Heart left ventricle (tissue), 16 donors: Measurements from ENCODE around the gene ZNF787. TPM values are rescaled to one million over a fixed set of nuclear protein-coding genes. Genes with fewer than 3 reads are reported as not detected.
"Not testable (repeated sequence)": the region's sequence is repeated elsewhere in the genome, so short reads cannot be mapped to it uniquely, and the experiment has no call there.

Source experiments
- ATAC-seq, 4 donors: fragments of 200-7000 bp; cut with Tn5 transposase; one replicate each; pipeline ENCODE4 v1.9.1; 2020 to 2022; ENCODE audit warnings: moderate library complexity in 4 of 4, mild to moderate bottlenecking in 3 of 4, moderate number of reproducible peaks in 1 of 4
- DNase-seq, 5 donors: peaks; one replicate each; pipeline ENCODE4 v3.0.0-alpha.2; 2020
- H3K27ac ChIP-seq, 12 donors: fragments of 200-600 bp; sonication (generic) in 4 of 12; one replicate each; pipeline versions ENCODE4 v1.5.0 to v1.8.0; 2016 to 2022; ENCODE audit warnings: mild to moderate bottlenecking in 2 of 12
- H3K27me3 ChIP-seq, 9 donors: fragments of 200-600 bp; sonication (generic) in 2 of 9; one replicate each; pipeline versions ENCODE4 v1.5.1 to v1.8.0; 2016 to 2022; ENCODE audit warnings: mild to moderate bottlenecking in 3 of 9
- H3K36me3 ChIP-seq, 9 donors: fragments of 200-600 bp; sonication (generic) in 2 of 9; one replicate each; pipeline versions ENCODE4 v1.5.0 to v1.8.0; 2018 to 2022; ENCODE audit warnings: mild to moderate bottlenecking in 2 of 9
- H3K4me1 ChIP-seq, 12 donors: fragments of 200-600 bp; sonication (generic) in 4 of 12; one replicate each; pipeline versions ENCODE4 v1.5.0 to v1.8.0; 2016 to 2022; ENCODE audit warnings: mild to moderate bottlenecking in 3 of 12
- H3K4me3 ChIP-seq, 12 donors: fragments of 200-600 bp; sonication (generic) in 4 of 12; one replicate each; pipeline versions ENCODE4 v1.5.0 to v1.8.0; 2017 to 2022; ENCODE audit warnings: mild to moderate bottlenecking in 9 of 12, moderate library complexity in 4 of 12
- H3K9me3 ChIP-seq, 12 donors: fragments of 200-600 bp; sonication (generic) in 4 of 12; one replicate each; pipeline versions ENCODE4 v1.5.0 to v1.8.0; 2016 to 2022; ENCODE audit warnings: mild to moderate bottlenecking in 1 of 12
- CTCF ChIP-seq, 12 donors: fragments of 200-600 bp; sonication (generic) in 4 of 12; IDR thresholded peaks; one replicate each; pipeline versions ENCODE4 v1.5.0 to v1.8.0; 2018 to 2022; ENCODE audit warnings: antibody characterized with exemption in 12 of 12, mild to moderate bottlenecking in 5 of 12
- POLR2A ChIP-seq, 2 donors: fragments of 450-650 bp; IDR thresholded peaks; one replicate each; pipeline ENCODE4 v1.6.1; 2017; ENCODE audit warnings: antibody characterized with exemption in 2 of 2, mild to moderate bottlenecking in 2 of 2, moderate library complexity in 2 of 2
- WGBS, 4 donors: extraction: QIAGEN DNeasy Blood & Tissue Kit in 2 of 4; methylation state at CpG; one replicate each; pipeline versions ENCODE4 v1.1.5 to v1.1.7; 2013 to 2018; 5-methylcytosine and 5-hydroxymethylcytosine counted together
- intact Hi-C, 10 donors: fragments of 100-400 bp; cut with DNase I; formaldehyde crosslinking; loops; one replicate each; pipeline versions ENCODE4 v1.11.1 to v1.14.2; 2022
- polyA plus RNA-seq, 2 donors: library from polyadenylated mRNA; stranded (reverse); fragments of 200-250 nt; gene quantifications; one replicate each; pipeline ENCODE4 v1.2.3, GENCODE V29; 2013
- total RNA-seq, 9 donors: library from RNA; depleted of rRNA in 2 of 9; stranded (reverse); fragments of >200 nt in 2 of 9; fragmentation: NEBNext Ultra II Directional in 3 of 9; extraction: Animal tissue kit (Norgen Biotek cat#: 25700) in 3 of 9; gene quantifications; one replicate each; pipeline versions ENCODE4 v1.1.0 to v1.2.4, GENCODE V29; 2016 to 2023
- donor health status: ischemic (EF 13 %, LVEDD 7.1; RV severe dilation, severe dysfunction).
- donor health status: healthy with polysubstance abuse.
- donor health status: DM: no; HTN: yes; CAD: no.
- donor health status: DM: no; HTN: no; CAD: no.
- donor health status: ischemic (EF 25% LVEDD 6.9; RV normal size, moderate dysfunction).
- donor health status: ischemic (EF 25% LVEDD 5.7; RV mildly dilated, moderate dysfunction).
- donor health status: healthy.
- donor health status: DM: yes; HTN: yes; CAD: no.
- donor health status: ischemic (EF 35%, LVEDD 5.7; RV mildly dilated, moderate dysfunction).
- donor health status: nonischemic (EF 11% LVEDD 7.7; RV severe dilation, severe dysfunction).
- donor health status: DM: yes; HTN: yes; CAD: no.
- donor health status: PGD.
- donor health status: ischemic (EF 29% LVEDD 5.4; RV normal size, mild dysfunction).
- donor health status: nonischemic (EF 23%, LVEDD 6.1; RV moderate dilation, normal function).

The ZNF787 gene
- total and polyA plus RNA-seq, 11 donors, result 11.6 to 40.8 (median 25.3) TPM

DNA sequence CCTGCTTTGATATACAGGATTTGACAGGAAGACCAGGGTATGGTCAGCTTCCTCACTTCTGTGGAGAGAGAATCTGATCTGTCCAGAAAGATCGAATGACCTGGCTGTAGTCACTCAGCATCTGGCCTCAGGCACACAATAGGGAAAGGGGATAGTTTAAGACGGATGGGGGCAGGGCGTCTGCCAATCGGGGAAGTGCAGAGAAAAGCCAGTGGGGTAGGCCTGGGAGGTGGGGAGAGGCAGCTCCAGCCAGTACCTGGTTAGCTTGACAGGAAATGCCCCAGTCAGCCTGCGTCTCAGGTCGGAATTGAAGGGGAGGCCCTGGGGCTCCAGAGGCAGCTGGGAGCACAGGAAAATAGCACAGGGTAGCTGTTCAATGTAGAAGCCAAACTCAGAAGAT lies 32.4 kb upstream of the ZNF787 start:
- H3K27ac ChIP-seq, result peak overlapping the region in 3 of 12 donors; percentile 5 to 39 (median 13)
- H3K9me3 ChIP-seq, result no peaks in the 10 kb centered on the region
- 44 to 62% (median 55%) methylated on average over 6 of the region's 6 CpGs for WGBS, 4 donors
- ATAC-seq, result no peak
- H3K27me3 ChIP-seq, result no peaks in the 10 kb centered on the region
- no peak for DNase-seq
- peaks cover 0 to 30% (median 11%) of the 10 kb centered on the region in 12 donors for H3K4me1 ChIP-seq
- TF ChIP-seq CTCF (IDR thresholded peaks at IDR 0.05) (no peak), POLR2A (IDR thresholded peaks at IDR 0.05) (no peak)
- H3K36me3 ChIP-seq, result peaks cover 0 to 28% (median 14%) of the 10 kb centered on the region in 9 donors
- H3K4me3 ChIP-seq, result no peak overlapping the region
- intact Hi-C loops, result loop anchor here in 2 of 10 donors (10.0 kb wide), 1 partner anchor 69 kb away; no protein-coding TSS in a partner anchor

- Histone ChIP-seq H3K27ac (peak overlapping the region in 1 of 12 donors; percentile 5), H3K4me3 (no peak overlapping the region), H3K36me3 (peaks cover 0 to 36% (median 14%) of the 10 kb centered on the region in 9 donors), H3K27me3 (no peaks in the 10 kb centered on the region), H3K4me1 (peaks cover 0 to 30% (median 11%) of the 10 kb centered on the region in 12 donors), H3K9me3 (no peaks in the 10 kb centered on the region)
- ATAC-seq (no peak), DNase-seq (no peak)
- 84 to 100% (median 87%) methylated on average over 2 of the region's 2 CpGs for WGBS, 4 donors
- intact Hi-C loops, result loop anchor here in 2 of 10 donors (10.0 kb wide), 1 partner anchor 68 kb away; no protein-coding TSS in a partner anchor
- TF ChIP-seq POLR2A (IDR thresholded peaks at IDR 0.05), result no peak
- no peak for TF ChIP-seq CTCF (IDR thresholded peaks at IDR 0.05)
Measured at GRCh38 chr19:56152644-56153043, 31.5 kb upstream of the ZNF787 start.

DNA sequence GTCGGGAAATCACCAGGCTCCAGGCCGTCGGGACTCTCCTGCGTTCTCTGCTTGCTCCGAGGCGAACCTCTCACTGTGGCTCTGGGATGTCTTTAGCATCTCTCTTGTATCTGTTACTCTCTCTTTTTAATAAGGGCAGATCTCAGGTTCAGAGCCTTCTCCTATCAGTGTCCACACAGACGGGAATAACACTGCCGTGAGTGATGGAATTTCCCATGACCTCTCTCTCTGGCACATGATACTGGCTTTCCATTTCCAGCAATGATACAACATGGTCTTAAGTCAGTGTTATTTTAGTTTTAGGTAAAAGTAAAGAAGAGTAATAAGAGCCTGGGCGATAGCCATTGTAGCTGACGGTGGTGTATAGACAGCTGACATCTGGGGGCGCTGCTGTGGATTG lies 29.3 kb upstream of the ZNF787 start:
- Histone ChIP-seq H3K27ac (peak overlapping the region; percentile 17 to 74 (median 44)), H3K9me3 (no peaks in the 10 kb centered on the region), H3K4me1 (peaks cover 0 to 22% (median 5%) of the 10 kb centered on the region in 12 donors), H3K4me3 (no peak overlapping the region), H3K27me3 (no peaks in the 10 kb centered on the region), H3K36me3 (peaks cover 0 to 43% (median 19%) of the 10 kb centered on the region in 9 donors)
- 59 to 66% (median 62%) methylated on average over 11 of the region's 11 CpGs for WGBS, 4 donors
- TF ChIP-seq POLR2A (IDR thresholded peaks at IDR 0.05), result no peak
- no peak for TF ChIP-seq CTCF (IDR thresholded peaks at IDR 0.05)
- ATAC-seq (peak; percentile 14 to 82 (median 58)), DNase-seq (no peak)
- intact Hi-C loops, result loop anchor here in 2 of 10 donors (10.0 kb wide), 1 partner anchor 66 kb away; no protein-coding TSS in a partner anchor

DNA sequence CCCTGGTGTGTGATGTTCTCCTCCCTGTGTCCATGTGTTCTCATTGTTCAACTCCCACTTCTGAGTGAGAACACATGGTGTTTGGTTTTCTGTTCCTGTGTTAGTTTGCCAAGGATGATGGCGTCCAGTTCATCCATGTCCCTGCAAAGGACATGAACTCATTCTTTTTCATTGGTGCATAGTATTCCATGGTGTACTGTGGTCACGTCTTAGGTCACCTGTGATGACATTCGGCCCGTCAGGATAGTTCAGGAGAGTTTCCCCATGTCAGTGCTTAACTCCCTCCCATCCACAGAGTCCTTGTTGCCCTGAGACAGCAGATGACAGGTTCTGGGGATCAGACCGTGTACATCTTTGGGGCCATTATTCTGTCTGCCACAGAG lies 28.6 kb upstream of the ZNF787 start:
- Histone ChIP-seq H3K27ac (peak overlapping the region in 11 of 12 donors; percentile 17 to 74 (median 50)), H3K27me3 (no peaks in the 10 kb centered on the region), H3K4me1 (peaks cover 0 to 18% (median 5%) of the 10 kb centered on the region in 12 donors), H3K4me3 (no peak overlapping the region), H3K36me3 (peaks cover 0 to 41% (median 18%) of the 10 kb centered on the region in 9 donors), H3K9me3 (no peaks in the 10 kb centered on the region)
- ATAC-seq (no peak), DNase-seq (no peak)
- TF ChIP-seq POLR2A (IDR thresholded peaks at IDR 0.05) (no peak), CTCF (IDR thresholded peaks at IDR 0.05) (no peak)
- intact Hi-C loops, result loop anchor here in 2 of 10 donors (10.0 kb wide), 1 partner anchor 65 kb away; no protein-coding TSS in a partner anchor
- 92 to 98% (median 96%) methylated on average over 5 of the region's 5 CpGs for whole genome bisulfite sequencing, 4 donors

DNA sequence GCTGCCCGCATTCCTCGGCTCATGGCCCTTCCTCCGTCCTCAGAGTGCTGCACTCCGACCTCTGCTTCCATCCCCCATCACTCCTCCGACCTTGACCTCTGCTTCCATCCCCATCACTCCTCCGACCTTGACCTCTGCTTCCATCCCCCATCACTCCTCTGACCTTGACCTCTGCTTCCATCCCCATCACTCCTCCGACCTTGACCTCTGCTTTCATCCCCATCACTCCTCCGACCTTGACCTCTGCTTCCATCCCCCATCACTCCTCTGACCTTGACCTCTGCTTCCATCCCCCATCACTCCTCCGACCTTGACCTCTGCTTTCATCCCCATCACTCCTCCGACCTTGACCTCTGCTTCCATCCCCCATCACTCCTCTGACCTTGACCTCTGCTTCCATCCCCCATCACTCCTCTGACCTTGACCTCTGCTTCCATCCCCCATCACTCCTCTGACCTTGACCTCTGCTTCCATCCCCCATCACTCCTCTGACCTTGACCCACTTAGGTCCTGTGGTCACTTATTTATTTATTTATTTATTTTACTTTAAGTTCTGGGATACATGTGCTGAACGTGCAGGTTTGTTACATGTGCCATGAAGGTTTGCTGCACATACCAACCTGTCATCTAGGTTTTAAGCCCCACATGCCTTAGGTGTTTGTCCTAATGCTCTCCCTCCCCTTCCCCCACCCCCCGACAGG lies 28.0 kb upstream of the ZNF787 start:
- peaks cover 0 to 18% (median 5%) of the 10 kb centered on the region in 12 donors for H3K4me1 ChIP-seq
- WGBS, 4 donors, result 96 to 98% (median 97%) methylated on average over 12 of the region's 12 CpGs
- peak overlapping the region in 3 of 12 donors; percentile 18 to 74 (median 61) for H3K27ac ChIP-seq
- H3K36me3 ChIP-seq, result peaks cover 0 to 37% (median 17%) of the 10 kb centered on the region in 9 donors
- H3K9me3 ChIP-seq, H3K4me3 ChIP-seq, H3K27me3 ChIP-seq, intact Hi-C loops, ATAC-seq, DNase-seq: not testable (repeated sequence)
